ENCODE results near the gene DAD1.
"Not testable (repeated sequence)": the region's sequence is repeated elsewhere in the genome, so short reads cannot be mapped to it uniquely, and the experiment has no call there.

- TF ChIP-seq ZNF239 (tag by site-specific recombination; IDR thresholded peaks at IDR 0.05); ZNF202 (tag by site-specific recombination; IDR thresholded peaks at IDR 0.05; ENCODE audit: borderline replicate concordance); EGR2 (tag by site-specific recombination; IDR thresholded peaks at IDR 0.05; ENCODE audit: low read depth); ZNF777 (tag by site-specific recombination; IDR thresholded peaks at IDR 0.05; ENCODE audit: borderline replicate concordance); ZSCAN16 (tag by site-specific recombination; IDR thresholded peaks at IDR 0.05); KLF1 (tag by site-specific recombination; IDR thresholded peaks at IDR 0.05); ZNF274 (IDR thresholded peaks at IDR 0.05; ENCODE audit: low read length); ZNF274 (tag by site-specific recombination; IDR thresholded peaks at IDR 0.05; ENCODE audit: borderline replicate concordance); PATZ1 (tag by site-specific recombination; IDR thresholded peaks at IDR 0.05); ZNF830 (tag by site-specific recombination; IDR thresholded peaks at IDR 0.05; ENCODE audit: low read depth); ZBTB49 (tag by site-specific recombination; IDR thresholded peaks at IDR 0.05; ENCODE audit: low read depth): not testable (repeated sequence)
- TF ChIP-seq, protein P1, sequence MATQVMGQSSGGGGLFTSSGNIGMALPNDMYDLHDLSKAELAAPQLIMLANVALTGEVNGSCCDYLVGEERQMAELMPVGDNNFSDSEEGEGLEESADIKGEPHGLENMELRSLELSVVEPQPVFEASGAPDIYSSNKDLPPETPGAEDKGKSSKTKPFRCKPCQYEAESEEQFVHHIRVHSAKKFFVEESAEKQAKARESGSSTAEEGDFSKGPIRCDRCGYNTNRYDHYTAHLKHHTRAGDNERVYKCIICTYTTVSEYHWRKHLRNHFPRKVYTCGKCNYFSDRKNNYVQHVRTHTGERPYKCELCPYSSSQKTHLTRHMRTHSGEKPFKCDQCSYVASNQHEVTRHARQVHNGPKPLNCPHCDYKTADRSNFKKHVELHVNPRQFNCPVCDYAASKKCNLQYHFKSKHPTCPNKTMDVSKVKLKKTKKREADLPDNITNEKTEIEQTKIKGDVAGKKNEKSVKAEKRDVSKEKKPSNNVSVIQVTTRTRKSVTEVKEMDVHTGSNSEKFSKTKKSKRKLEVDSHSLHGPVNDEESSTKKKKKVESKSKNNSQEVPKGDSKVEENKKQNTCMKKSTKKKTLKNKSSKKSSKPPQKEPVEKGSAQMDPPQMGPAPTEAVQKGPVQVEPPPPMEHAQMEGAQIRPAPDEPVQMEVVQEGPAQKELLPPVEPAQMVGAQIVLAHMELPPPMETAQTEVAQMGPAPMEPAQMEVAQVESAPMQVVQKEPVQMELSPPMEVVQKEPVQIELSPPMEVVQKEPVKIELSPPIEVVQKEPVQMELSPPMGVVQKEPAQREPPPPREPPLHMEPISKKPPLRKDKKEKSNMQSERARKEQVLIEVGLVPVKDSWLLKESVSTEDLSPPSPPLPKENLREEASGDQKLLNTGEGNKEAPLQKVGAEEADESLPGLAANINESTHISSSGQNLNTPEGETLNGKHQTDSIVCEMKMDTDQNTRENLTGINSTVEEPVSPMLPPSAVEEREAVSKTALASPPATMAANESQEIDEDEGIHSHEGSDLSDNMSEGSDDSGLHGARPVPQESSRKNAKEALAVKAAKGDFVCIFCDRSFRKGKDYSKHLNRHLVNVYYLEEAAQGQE (tag by site-specific recombination; IDR thresholded peaks at IDR 0.05): not testable (repeated sequence)
- TF ChIP-seq, protein P2, sequence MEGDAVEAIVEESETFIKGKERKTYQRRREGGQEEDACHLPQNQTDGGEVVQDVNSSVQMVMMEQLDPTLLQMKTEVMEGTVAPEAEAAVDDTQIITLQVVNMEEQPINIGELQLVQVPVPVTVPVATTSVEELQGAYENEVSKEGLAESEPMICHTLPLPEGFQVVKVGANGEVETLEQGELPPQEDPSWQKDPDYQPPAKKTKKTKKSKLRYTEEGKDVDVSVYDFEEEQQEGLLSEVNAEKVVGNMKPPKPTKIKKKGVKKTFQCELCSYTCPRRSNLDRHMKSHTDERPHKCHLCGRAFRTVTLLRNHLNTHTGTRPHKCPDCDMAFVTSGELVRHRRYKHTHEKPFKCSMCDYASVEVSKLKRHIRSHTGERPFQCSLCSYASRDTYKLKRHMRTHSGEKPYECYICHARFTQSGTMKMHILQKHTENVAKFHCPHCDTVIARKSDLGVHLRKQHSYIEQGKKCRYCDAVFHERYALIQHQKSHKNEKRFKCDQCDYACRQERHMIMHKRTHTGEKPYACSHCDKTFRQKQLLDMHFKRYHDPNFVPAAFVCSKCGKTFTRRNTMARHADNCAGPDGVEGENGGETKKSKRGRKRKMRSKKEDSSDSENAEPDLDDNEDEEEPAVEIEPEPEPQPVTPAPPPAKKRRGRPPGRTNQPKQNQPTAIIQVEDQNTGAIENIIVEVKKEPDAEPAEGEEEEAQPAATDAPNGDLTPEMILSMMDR (tag by site-specific recombination; IDR thresholded peaks at IDR 0.05): not testable (repeated sequence)
- TF ChIP-seq, protein P3, sequence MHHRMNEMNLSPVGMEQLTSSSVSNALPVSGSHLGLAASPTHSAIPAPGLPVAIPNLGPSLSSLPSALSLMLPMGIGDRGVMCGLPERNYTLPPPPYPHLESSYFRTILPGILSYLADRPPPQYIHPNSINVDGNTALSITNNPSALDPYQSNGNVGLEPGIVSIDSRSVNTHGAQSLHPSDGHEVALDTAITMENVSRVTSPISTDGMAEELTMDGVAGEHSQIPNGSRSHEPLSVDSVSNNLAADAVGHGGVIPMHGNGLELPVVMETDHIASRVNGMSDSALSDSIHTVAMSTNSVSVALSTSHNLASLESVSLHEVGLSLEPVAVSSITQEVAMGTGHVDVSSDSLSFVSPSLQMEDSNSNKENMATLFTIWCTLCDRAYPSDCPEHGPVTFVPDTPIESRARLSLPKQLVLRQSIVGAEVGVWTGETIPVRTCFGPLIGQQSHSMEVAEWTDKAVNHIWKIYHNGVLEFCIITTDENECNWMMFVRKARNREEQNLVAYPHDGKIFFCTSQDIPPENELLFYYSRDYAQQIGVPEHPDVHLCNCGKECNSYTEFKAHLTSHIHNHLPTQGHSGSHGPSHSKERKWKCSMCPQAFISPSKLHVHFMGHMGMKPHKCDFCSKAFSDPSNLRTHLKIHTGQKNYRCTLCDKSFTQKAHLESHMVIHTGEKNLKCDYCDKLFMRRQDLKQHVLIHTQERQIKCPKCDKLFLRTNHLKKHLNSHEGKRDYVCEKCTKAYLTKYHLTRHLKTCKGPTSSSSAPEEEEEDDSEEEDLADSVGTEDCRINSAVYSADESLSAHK (tag by site-specific recombination; IDR thresholded peaks at IDR 0.05): not testable (repeated sequence)
Observed at GRCh38 chr14:22587677-22588422, 1.2 kb downstream of the DAD1 start.
